Hepatocyte (in vitro differentiated cells): ENCODE results near the gene CHD2.

ENCODE experiments used
- CTCF ChIP-seq: fragments of 200-600 bp; sonication (generic); IDR thresholded peaks from 2 replicates; pipeline ENCODE4 v1.5.1; 2016; ENCODE audit warnings: antibody characterized with exemption, mild to moderate bottlenecking; ENCODE audit not compliant: poor library complexity
- EZH2phosphoT487 ChIP-seq: fragments of 200-600 bp; sonication (generic); IDR thresholded peaks from one replicate; pipeline ENCODE4 v1.6.1; 2018; ENCODE audit warnings: antibody characterized with exemption, mild to moderate bottlenecking, low read depth, moderate library complexity; ENCODE audit not compliant: unreplicated experiment, severe bottlenecking

GRCh38 chr15:93036951-93037819, 137.1 kb downstream of the CHD2 start:
- TF ChIP-seq CTCF (peak; percentile 21), EZH2phosphoT487 (no peak)
